HUES64 (cell line): ENCODE data around the gene AQP9.
"Not testable (repeated sequence)": the region's sequence is repeated elsewhere in the genome, so short reads cannot be mapped to it uniquely, and the experiment has no call there.

Source experiments
- H3K27ac ChIP-seq: 2 replicates; pipeline ENCODE4 v1.7.0; 2013; ENCODE audit warnings: low read depth, low read length, inconsistent platforms
- H3K27me3 ChIP-seq: 2 replicates; pipeline ENCODE4 v1.6.1; 2013; ENCODE audit warnings: mild to moderate bottlenecking, low read length; ENCODE audit not compliant: insufficient read depth
- H3K36me3 ChIP-seq: 2 replicates; pipeline ENCODE4 v1.6.1; 2013; ENCODE audit warnings: mild to moderate bottlenecking, low read length; ENCODE audit not compliant: insufficient read depth
- H3K4me1 ChIP-seq: 2 replicates; pipeline ENCODE4 v1.6.1; 2013; ENCODE audit warnings: mild to moderate bottlenecking, low read length, moderate library complexity; ENCODE audit not compliant: insufficient read depth
- H3K4me3 ChIP-seq: 2 replicates; pipeline ENCODE4 v1.5.1; 2013; ENCODE audit warnings: mild to moderate bottlenecking, low read length, moderate library complexity
- H3K9ac ChIP-seq: 2 replicates; pipeline ENCODE4 v1.6.1; 2013; ENCODE audit warnings: mild to moderate bottlenecking, low read depth, low read length
- H3K9me3 ChIP-seq: 2 replicates; pipeline ENCODE4 v1.6.1; 2013; ENCODE audit warnings: low read depth, low read length; ENCODE audit not compliant: insufficient read depth
- WGBS: fragments of 150-250, 120-280 bp; methylation state at CpG from one replicate; pipeline ENCODE4 v1.1.7; 2013; ENCODE audit warnings: missing lambda C conversion rate; 5-methylcytosine and 5-hydroxymethylcytosine counted together

The AQP9 gene

DNA sequence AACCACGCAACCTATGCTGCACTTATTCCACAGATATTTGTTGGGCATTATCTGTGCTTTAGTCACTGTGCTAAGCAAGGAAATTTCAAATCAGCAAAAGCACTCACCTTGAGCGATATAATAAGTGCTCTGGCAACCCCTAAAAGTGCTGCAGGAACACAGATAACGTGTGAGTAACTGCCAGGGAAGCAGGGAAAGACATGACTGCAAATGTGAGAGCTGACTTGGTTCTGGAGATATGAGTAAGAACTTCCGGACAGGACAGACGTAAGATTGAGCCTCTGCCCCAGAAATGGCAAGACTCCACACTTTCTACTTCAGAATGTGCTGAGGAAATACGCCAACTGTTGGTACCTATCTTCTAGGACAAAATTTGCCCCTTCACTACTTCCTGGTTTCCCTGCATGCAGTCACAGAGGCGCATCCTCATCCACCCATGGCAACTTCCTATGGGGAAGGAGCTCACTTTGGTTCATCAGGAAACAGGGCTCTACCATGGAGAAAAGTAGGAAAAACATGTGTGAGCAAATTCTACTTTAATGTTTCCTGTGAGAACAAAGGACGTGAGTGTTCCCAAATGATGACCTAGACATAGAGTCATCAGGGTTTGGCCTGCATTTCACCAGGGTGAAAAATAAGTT is 41.7 kb downstream of the AQP9 start:
- Histone ChIP-seq H3K27me3 (no peaks in the 10 kb centered on the region), H3K27ac (no peak overlapping the region), H3K36me3 (no peaks in the 10 kb centered on the region), H3K9ac (no peak overlapping the region), H3K9me3 (no peaks in the 10 kb centered on the region), H3K4me3 (no peak overlapping the region), H3K4me1 (no peaks in the 10 kb centered on the region)
- 82% methylated on average over 8 of the region's 8 CpGs for WGBS

DNA sequence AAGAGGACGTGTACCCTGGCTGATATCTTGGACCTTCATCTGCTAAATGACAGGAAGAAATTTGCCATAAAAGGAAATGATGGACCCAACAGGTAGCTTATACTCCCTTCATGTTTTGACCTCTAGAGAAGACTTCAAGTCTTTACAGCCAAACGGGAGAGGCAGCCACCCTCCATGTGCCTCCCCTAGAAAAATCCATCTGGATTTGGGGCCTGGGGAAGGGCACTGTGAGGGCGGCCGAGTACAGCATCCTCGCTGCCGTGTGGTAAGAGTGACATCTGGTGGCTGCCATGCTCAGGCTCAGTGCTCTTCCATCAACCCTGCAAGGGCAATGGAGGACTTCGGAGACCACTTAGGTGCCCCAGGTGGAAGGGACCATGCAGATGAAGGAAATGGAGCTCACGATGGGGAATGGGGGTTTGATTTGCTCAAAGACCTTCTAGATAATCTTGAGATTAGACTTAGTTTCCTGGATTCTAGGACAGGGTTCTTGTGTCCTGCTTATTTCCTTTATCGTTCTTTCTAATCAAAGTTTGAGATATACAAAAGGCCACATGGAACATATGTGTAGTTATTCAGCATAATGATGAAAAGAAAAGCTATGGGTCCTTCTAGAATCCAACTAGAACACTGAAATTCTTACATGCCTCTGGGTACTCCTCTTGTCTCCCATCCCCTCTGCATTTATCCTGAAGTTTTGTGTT is 44.4 kb downstream of the AQP9 start:
- Histone ChIP-seq H3K36me3 (no peaks in the 10 kb centered on the region), H3K9ac (no peak overlapping the region), H3K4me3 (no peak overlapping the region), H3K4me1 (no peaks in the 10 kb centered on the region), H3K27me3 (no peaks in the 10 kb centered on the region), H3K9me3 (no peaks in the 10 kb centered on the region), H3K27ac (no peak overlapping the region)
- WGBS = 19% methylated on average over 9 of the region's 9 CpGs

DNA sequence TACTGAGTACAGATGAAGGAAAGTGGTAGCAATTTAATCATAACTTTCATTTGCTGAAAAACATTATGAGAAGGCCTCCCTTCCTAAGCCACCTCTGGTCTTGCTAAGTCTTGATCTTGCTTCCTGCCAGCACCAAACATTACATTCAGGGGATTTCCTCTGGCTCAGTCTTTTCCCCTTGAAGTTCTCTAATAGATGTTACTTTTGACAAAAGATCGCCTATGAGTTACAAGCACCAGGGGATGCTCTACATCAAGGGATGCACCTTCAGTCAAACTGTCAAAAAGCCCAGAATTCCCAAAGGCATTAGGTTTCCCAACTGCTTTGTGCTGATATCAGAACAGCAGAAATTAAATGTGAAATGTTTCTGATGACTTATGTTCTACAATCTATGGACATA is 47.3 kb downstream of the AQP9 start:
- 74% methylated on average over 1 of the region's 1 CpG for WGBS
- H3K27me3 ChIP-seq = no peaks in the 10 kb centered on the region
- no peaks in the 10 kb centered on the region for H3K36me3 ChIP-seq
- H3K4me3 ChIP-seq = no peak overlapping the region
- no peaks in the 10 kb centered on the region for H3K9me3 ChIP-seq
- H3K27ac ChIP-seq = no peak overlapping the region
- no peak overlapping the region for H3K9ac ChIP-seq
- no peaks in the 10 kb centered on the region for H3K4me1 ChIP-seq

DNA sequence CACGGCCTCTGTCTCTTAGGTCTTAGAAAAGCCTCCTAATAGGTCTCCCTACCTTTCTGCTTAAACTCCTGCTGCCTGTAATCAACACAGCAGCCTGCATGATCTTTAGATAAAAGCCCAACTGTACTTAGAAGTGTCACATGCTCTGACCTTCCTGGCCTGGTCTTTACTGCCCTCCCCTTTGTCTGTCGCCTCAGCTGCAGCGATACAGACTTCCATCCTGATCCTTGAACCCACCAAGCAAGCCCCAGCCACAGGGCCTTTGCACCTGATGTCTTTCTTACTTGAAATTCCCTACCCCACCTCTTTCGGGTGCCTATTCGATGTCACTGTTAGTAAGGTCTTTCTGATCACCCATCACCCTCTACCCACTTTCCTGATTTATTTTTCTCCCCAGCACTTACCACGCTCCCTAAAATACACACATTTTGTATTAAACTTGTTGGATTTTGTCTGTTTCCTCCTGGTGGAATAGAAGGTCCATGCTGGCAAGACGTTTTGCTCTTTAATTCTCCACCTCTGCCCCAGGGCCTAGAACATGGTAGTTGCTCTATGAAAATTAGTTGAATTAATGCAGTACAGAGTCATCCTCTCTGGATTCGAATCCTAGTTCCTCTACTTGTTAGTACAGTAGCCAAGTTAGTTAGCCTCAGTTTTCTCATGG is 51.1 kb downstream of the AQP9 start:
- H3K27ac ChIP-seq = no peak overlapping the region
- no peak overlapping the region for H3K4me3 ChIP-seq
- no peak overlapping the region for H3K9ac ChIP-seq
- H3K4me1 ChIP-seq = no peaks in the 10 kb centered on the region; the same call in 1 of the 2 replicates
- no peaks in the 10 kb centered on the region for H3K9me3 ChIP-seq
- no peaks in the 10 kb centered on the region for H3K36me3 ChIP-seq
- 83% methylated on average over 7 of the region's 8 CpGs for WGBS
- no peaks in the 10 kb centered on the region for H3K27me3 ChIP-seq

DNA sequence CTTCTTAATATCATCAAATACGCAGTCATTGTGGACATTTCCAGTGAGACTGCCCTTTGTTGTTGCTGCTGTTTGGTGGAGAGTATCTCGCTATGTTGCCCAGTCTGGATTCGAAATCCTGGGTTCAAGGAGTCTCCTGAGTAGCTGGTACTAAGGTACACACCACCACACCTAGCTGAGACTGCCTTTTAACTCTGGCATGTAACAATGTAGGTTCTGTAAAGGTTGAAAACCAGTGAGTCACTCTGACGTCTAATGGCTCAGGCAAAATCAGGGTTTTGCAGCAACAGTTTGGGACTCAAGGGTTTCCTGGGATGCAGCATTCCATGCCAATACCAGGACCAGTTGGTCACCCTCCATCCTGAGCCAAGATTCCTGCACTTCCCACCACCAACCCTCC is 52.2 kb downstream of the AQP9 start:
- Histone ChIP-seq H3K27me3 (no peaks in the 10 kb centered on the region), H3K27ac (no peak overlapping the region), H3K36me3 (no peaks in the 10 kb centered on the region), H3K9me3 (no peaks in the 10 kb centered on the region), H3K9ac (no peak overlapping the region), H3K4me1 (no peaks in the 10 kb centered on the region; the same call in 1 of the 2 replicates), H3K4me3 (no peak overlapping the region)
- 90% methylated on average over 4 of the region's 4 CpGs for WGBS

DNA sequence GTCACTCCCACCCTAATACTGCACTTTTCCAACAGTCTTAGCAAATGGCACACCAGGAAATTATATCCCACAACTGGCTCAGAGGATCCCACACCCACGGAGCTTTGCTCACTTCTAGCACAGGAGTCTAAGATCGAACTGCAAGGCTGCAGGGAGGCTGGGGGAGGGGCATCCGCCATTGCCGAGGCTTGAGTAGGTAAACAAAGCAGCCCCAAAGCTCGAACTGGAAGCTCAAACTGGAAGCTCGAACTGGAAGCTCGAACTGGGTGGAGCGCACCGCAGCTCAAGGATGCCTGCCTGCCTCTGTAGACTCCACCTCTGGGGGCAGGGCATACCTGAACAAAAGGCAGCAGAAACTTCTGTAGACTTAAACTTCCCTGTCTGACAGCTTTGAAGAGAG is 55.5 kb downstream of the AQP9 start:
- not testable (repeated sequence) for H3K9me3 ChIP-seq, H3K27me3 ChIP-seq, H3K9ac ChIP-seq, H3K4me1 ChIP-seq, H3K4me3 ChIP-seq, H3K27ac ChIP-seq, H3K36me3 ChIP-seq
- WGBS = 80% methylated on average over 9 of the region's 9 CpGs

DNA sequence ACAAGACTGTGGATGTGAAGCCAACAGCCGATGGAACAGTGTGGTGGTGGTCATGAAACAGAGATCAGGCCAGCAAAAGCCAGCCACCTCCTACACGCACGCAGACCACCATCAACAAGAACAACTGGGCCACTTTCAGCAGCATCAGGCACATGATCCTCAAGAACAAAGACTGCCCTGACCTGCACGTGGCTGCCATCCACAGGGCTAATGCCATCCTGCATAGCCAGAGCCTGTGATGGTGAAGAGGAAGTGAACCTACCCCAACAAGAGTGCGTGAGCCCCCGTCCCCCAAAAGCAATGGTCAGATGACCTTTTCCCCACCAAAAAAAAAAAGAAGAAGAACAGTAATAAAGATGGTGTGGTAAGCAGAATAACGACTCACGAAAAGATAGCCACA is 62.6 kb downstream of the AQP9 start:
- no peaks in the 10 kb centered on the region for H3K27me3 ChIP-seq
- no peak overlapping the region for H3K27ac ChIP-seq
- H3K9me3 ChIP-seq = no peaks in the 10 kb centered on the region
- no peaks in the 10 kb centered on the region for H3K36me3 ChIP-seq
- no peaks in the 10 kb centered on the region for H3K4me1 ChIP-seq
- H3K4me3 ChIP-seq = no peak overlapping the region
- H3K9ac ChIP-seq = no peak overlapping the region
- WGBS = 79% methylated on average over 6 of the region's 8 CpGs

DNA sequence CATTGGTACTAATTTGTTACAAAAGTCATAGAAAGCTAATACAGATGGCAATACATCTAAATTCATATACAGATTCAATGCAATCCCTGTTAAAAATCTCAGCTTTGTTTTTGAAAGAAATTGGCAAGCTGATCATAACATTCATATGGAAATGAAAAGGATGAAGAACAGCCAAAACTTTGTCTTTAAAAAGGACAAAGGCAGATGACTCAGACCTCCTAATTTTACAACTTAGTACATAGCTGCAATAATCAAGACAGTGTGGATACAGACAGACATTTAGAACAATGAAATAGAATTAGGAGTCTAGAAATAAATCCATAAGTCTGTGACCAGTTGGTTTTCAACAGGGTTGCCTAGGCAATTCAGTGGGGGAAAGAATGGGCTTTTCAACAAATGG is 63.3 kb downstream of the AQP9 start:
- no peak overlapping the region for H3K27ac ChIP-seq
- H3K27me3 ChIP-seq = no peaks in the 10 kb centered on the region
- H3K4me1 ChIP-seq = no peaks in the 10 kb centered on the region
- H3K36me3 ChIP-seq = no peaks in the 10 kb centered on the region
- H3K9ac ChIP-seq = no peak overlapping the region
- 0 out of 2 replicates have a peak, but pooled peaks cover 2% of the 10 kb centered on the region for H3K9me3 ChIP-seq
- H3K4me3 ChIP-seq = no peak overlapping the region

DNA sequence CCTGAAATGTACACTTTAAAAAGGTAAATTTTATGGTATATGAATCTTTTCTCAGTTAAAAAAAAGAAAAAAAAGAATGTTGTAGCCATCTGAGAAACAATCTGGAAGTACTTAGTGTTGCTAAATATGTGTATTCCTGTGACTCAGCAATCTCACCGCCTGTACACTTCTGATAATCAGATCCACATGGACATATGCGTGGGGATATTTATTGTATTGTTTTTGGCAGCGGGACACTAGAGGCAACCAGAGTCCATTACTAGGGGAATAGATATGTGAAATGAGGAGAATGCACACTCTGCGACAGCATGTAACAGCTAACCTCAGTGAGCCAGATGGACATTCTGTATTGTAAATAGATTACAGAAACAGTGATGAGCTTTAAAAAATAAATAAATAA is 65.4 kb downstream of the AQP9 start:
- H3K4me1 ChIP-seq = no peaks in the 10 kb centered on the region
- H3K27ac ChIP-seq = no peak overlapping the region
- H3K27me3 ChIP-seq = no peaks in the 10 kb centered on the region
- no peak overlapping the region for H3K4me3 ChIP-seq
- H3K9ac ChIP-seq = no peak overlapping the region
- 0 out of 2 replicates have a peak, but pooled peaks cover 2% of the 10 kb centered on the region for H3K9me3 ChIP-seq
- WGBS = 95% methylated on average over 4 of the region's 4 CpGs
- H3K36me3 ChIP-seq = no peaks in the 10 kb centered on the region

DNA sequence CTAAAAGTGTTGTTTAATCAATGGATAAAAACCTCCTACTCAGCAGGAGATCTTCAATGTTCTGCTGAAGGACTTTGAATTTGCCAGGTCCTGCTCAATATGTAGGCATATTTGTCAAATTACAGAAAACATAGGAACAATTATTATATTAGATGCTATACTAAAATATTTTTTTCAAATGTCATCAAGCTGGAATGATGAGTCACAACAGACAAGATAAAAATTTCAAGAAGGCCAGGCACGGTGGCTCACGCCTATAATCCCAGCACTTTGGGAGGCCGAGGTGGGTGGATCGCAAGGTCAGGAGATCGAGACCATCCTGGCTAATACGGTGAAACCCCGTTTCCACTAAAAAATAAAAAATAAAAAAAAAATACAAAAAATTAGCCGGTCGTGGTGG is 68.0 kb downstream of the AQP9 start:
- H3K4me1 ChIP-seq = no peaks in the 10 kb centered on the region
- 0 out of 2 replicates have a peak, but pooled peaks cover 2% of the 10 kb centered on the region for H3K9me3 ChIP-seq
- H3K4me3 ChIP-seq = no peak overlapping the region
- 97% methylated on average over 9 of the region's 9 CpGs for whole genome bisulfite sequencing
- H3K9ac ChIP-seq = no peak overlapping the region
- no peaks in the 10 kb centered on the region for H3K36me3 ChIP-seq
- H3K27ac ChIP-seq = no peak overlapping the region
- H3K27me3 ChIP-seq = no peaks in the 10 kb centered on the region

DNA sequence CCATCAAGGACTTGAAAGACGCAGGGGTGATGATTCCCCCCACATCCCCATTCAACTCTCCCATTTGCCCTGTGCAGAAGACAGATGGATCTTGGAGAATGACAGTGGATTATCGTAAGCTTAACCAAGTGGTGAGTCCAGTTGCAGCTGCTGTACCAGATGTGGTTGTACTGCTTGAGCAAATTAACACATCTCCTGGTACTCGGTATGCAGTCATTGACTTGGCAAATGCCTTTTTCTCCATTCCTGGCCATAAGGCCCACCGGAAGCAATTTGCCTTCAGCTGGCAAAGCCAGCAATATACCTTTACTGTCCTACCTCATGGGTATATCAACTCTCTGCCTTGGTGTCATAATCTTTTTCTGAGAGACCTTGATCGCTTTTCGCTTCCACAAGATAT is 70.0 kb downstream of the AQP9 start:
- not testable (repeated sequence) for H3K27me3 ChIP-seq, H3K4me1 ChIP-seq
- 94% methylated on average over 6 of the region's 6 CpGs for WGBS

More for the DNA sequence above, 70.0 kb downstream of the AQP9 start:
- H3K9me3 ChIP-seq, H3K36me3 ChIP-seq, H3K4me3 ChIP-seq, H3K27ac ChIP-seq, H3K9ac ChIP-seq: not testable (repeated sequence)
